ENCODE measurements around the gene PPP1R14D. TPM values are rescaled to one million over a fixed set of nuclear protein-coding genes. Genes with fewer than 3 reads are reported as not detected.
A peak's percentile ranks its signal among the peaks of the same experiment; 100 is the strongest.

PPP1R14D gene
- total and polyA plus RNA-seq, 4 donors: 0.36 TPM; not detected in 3

- Histone ChIP-seq H3K27ac (ENCODE audit: low read depth, low read length) (no peak overlapping the region), H3K36me3 (ENCODE audit: control insufficient read depth, insufficient read depth, low read length) (no peaks in the 10 kb centered on the region), H3K27me3 (ENCODE audit: control insufficient read depth, insufficient read depth, low read length) (no peaks in the 10 kb centered on the region), H3K9me3 (ENCODE audit: control insufficient read depth, insufficient read depth, low read length) (no peaks in the 10 kb centered on the region), H3K4me1 (ENCODE audit: control insufficient read depth, insufficient read depth, low read length) (no peaks in the 10 kb centered on the region), H3K4me3 (ENCODE audit: low read depth, low read length) (no peak overlapping the region)
- DNase-seq (ENCODE audit: low read depth in 4 of 6, low spot score in 6 of 6): no peak
- 73% methylated on average over 3 of the region's 5 CpGs for WGBS (ENCODE audit: insufficient coverage)
Measured at GRCh38 chr15:40825661-40826422, 2.7 kb downstream of the PPP1R14D start.

GRCh38 chr15:40823572-40824343, 4.8 kb downstream of the PPP1R14D start:
- no peaks in the 10 kb centered on the region for H3K4me1 ChIP-seq (ENCODE audit: control insufficient read depth, insufficient read depth, low read length)
- H3K27me3 ChIP-seq (ENCODE audit: control insufficient read depth, insufficient read depth, low read length): no peaks in the 10 kb centered on the region
- H3K36me3 ChIP-seq (ENCODE audit: control insufficient read depth, insufficient read depth, low read length): no peaks in the 10 kb centered on the region
- WGBS (ENCODE audit: insufficient coverage): no CpG with 5 or more reads among the region's 1 CpG
- H3K9me3 ChIP-seq (ENCODE audit: control insufficient read depth, insufficient read depth, low read length): no peaks in the 10 kb centered on the region
- no peak overlapping the region for H3K27ac ChIP-seq (ENCODE audit: low read depth, low read length)
- no peak for DNase-seq (ENCODE audit: low read depth in 4 of 6, low spot score in 6 of 6)
- H3K4me3 ChIP-seq (ENCODE audit: low read depth, low read length): no peak overlapping the region

GRCh38 chr15:40821195-40821594, 7.3 kb downstream of the PPP1R14D start:
- H3K27ac ChIP-seq (ENCODE audit: low read depth, low read length): no peak overlapping the region
- DNase-seq (ENCODE audit: low read depth in 4 of 6, low spot score in 6 of 6): no peak
- no peaks in the 10 kb centered on the region for H3K4me1 ChIP-seq (ENCODE audit: control insufficient read depth, insufficient read depth, low read length)
- H3K4me3 ChIP-seq (ENCODE audit: low read depth, low read length): no peak overlapping the region
- WGBS (ENCODE audit: insufficient coverage): 88% methylated on average over 2 of the region's 2 CpGs
- no peaks in the 10 kb centered on the region for H3K27me3 ChIP-seq (ENCODE audit: control insufficient read depth, insufficient read depth, low read length)
- H3K9me3 ChIP-seq (ENCODE audit: control insufficient read depth, insufficient read depth, low read length): no peaks in the 10 kb centered on the region
- no peaks in the 10 kb centered on the region for H3K36me3 ChIP-seq (ENCODE audit: control insufficient read depth, insufficient read depth, low read length)

GRCh38 chr15:40819048-40819447, 9.5 kb downstream of the PPP1R14D start:
- 94% methylated on average over 2 of the region's 7 CpGs for WGBS (ENCODE audit: insufficient coverage)
- DNase-seq (ENCODE audit: low read depth in 4 of 6, low spot score in 6 of 6): no peak
- Histone ChIP-seq H3K4me3 (ENCODE audit: low read depth, low read length) (no peak overlapping the region), H3K27me3 (ENCODE audit: control insufficient read depth, insufficient read depth, low read length) (no peaks in the 10 kb centered on the region), H3K36me3 (ENCODE audit: control insufficient read depth, insufficient read depth, low read length) (peaks cover 3% of the 10 kb centered on the region), H3K9me3 (ENCODE audit: control insufficient read depth, insufficient read depth, low read length) (no peaks in the 10 kb centered on the region), H3K4me1 (ENCODE audit: control insufficient read depth, insufficient read depth, low read length) (peaks cover 9% of the 10 kb centered on the region), H3K27ac (ENCODE audit: low read depth, low read length) (no peak overlapping the region)

GRCh38 chr15:40815042-40815698, 13.3 kb downstream of the PPP1R14D start:
- Histone ChIP-seq H3K4me1 (ENCODE audit: control insufficient read depth, insufficient read depth, low read length) (peaks cover 9% of the 10 kb centered on the region), H3K36me3 (ENCODE audit: control insufficient read depth, insufficient read depth, low read length) (peaks cover 25% of the 10 kb centered on the region), H3K27me3 (ENCODE audit: control insufficient read depth, insufficient read depth, low read length) (no peaks in the 10 kb centered on the region), H3K27ac (ENCODE audit: low read depth, low read length) (no peak overlapping the region), H3K4me3 (ENCODE audit: low read depth, low read length) (no peak overlapping the region), H3K9me3 (ENCODE audit: control insufficient read depth, insufficient read depth, low read length) (no peaks in the 10 kb centered on the region)
- 100% methylated on average over 1 of the region's 4 CpGs for WGBS (ENCODE audit: insufficient coverage)
- peak in 4 of 6 donors; percentile 24 to 81 (median 66) for DNase-seq (ENCODE audit: low read depth in 4 of 6, low spot score in 6 of 6)

GRCh38 chr15:40812721-40813425, 15.6 kb downstream of the PPP1R14D start:
- peaks cover 26% of the 10 kb centered on the region for H3K4me1 ChIP-seq (ENCODE audit: control insufficient read depth, insufficient read depth, low read length)
- H3K9me3 ChIP-seq (ENCODE audit: control insufficient read depth, insufficient read depth, low read length): no peaks in the 10 kb centered on the region
- no peak for DNase-seq (ENCODE audit: low read depth in 4 of 6, low spot score in 6 of 6)
- H3K27ac ChIP-seq (ENCODE audit: low read depth, low read length): no peak overlapping the region
- H3K36me3 ChIP-seq (ENCODE audit: control insufficient read depth, insufficient read depth, low read length): peaks cover 37% of the 10 kb centered on the region
- WGBS (ENCODE audit: insufficient coverage): 97% methylated on average over 8 of the region's 12 CpGs
- no peaks in the 10 kb centered on the region for H3K27me3 ChIP-seq (ENCODE audit: control insufficient read depth, insufficient read depth, low read length)
- H3K4me3 ChIP-seq (ENCODE audit: low read depth, low read length): no peak overlapping the region

GRCh38 chr15:40808861-40809450, 19.6 kb downstream of the PPP1R14D start:
- 63% methylated on average over 3 of the region's 8 CpGs for WGBS (ENCODE audit: insufficient coverage)
- H3K36me3 ChIP-seq (ENCODE audit: control insufficient read depth, insufficient read depth, low read length): peaks cover 35% of the 10 kb centered on the region
- H3K9me3 ChIP-seq (ENCODE audit: control insufficient read depth, insufficient read depth, low read length): no peaks in the 10 kb centered on the region
- H3K27me3 ChIP-seq (ENCODE audit: control insufficient read depth, insufficient read depth, low read length): no peaks in the 10 kb centered on the region
- DNase-seq (ENCODE audit: low read depth in 4 of 6, low spot score in 6 of 6): no peak
- H3K27ac ChIP-seq (ENCODE audit: low read depth, low read length): no peak overlapping the region
- H3K4me1 ChIP-seq (ENCODE audit: control insufficient read depth, insufficient read depth, low read length): peaks cover 28% of the 10 kb centered on the region
- H3K4me3 ChIP-seq (ENCODE audit: low read depth, low read length): no peak overlapping the region

GRCh38 chr15:40807888-40808461, 20.5 kb downstream of the PPP1R14D start:
- Histone ChIP-seq H3K27ac (ENCODE audit: low read depth, low read length) (peak overlapping the region; percentile 97), H3K36me3 (ENCODE audit: control insufficient read depth, insufficient read depth, low read length) (peaks cover 27% of the 10 kb centered on the region), H3K27me3 (ENCODE audit: control insufficient read depth, insufficient read depth, low read length) (no peaks in the 10 kb centered on the region), H3K4me1 (ENCODE audit: control insufficient read depth, insufficient read depth, low read length) (peaks cover 28% of the 10 kb centered on the region), H3K4me3 (ENCODE audit: low read depth, low read length) (peak overlapping the region; percentile 100), H3K9me3 (ENCODE audit: control insufficient read depth, insufficient read depth, low read length) (no peaks in the 10 kb centered on the region)
- no peak for DNase-seq (ENCODE audit: low read depth in 4 of 6, low spot score in 6 of 6)
- 55% methylated on average over 13 of the region's 19 CpGs for WGBS (ENCODE audit: insufficient coverage)

Measured in spinal cord (tissue), 10 donors.